Fibroblast of lung (primary cell): ENCODE data around the gene FDX1. TPM values are rescaled to one million over a fixed set of nuclear protein-coding genes. Genes with fewer than 3 reads are reported as not detected.

Source experiments
- DNase-seq, 2 donors: peaks; one replicate each; pipeline versions ENCODE4 v3.0.0 to v3.0.0-alpha.2; 2010; ENCODE audit warnings: low read depth in 2 of 2
- H2AFZ ChIP-seq: 2 replicates; pipeline ENCODE4 v1.5.1; 2012; ENCODE audit warnings: low read length, control low read depth, inconsistent platforms
- H3K27ac ChIP-seq: 2 replicates; pipeline ENCODE4 v1.5.1; 2011; ENCODE audit warnings: low read length, control low read depth; ENCODE audit not compliant: insufficient read depth
- H3K27me3 ChIP-seq: 2 replicates; pipeline ENCODE4 v1.5.1; 2011; ENCODE audit warnings: mild to moderate bottlenecking, low read length; ENCODE audit not compliant: control insufficient read depth, insufficient read depth
- H3K36me3 ChIP-seq: 2 replicates; pipeline ENCODE4 v1.5.1; 2011; ENCODE audit warnings: low read length; ENCODE audit not compliant: control insufficient read depth, insufficient read depth
- H3K4me1 ChIP-seq: 2 replicates; pipeline ENCODE4 v1.5.1; 2011; ENCODE audit warnings: low read length; ENCODE audit not compliant: control insufficient read depth, insufficient read depth; ENCODE audit errors: extremely low read depth
- H3K4me2 ChIP-seq: 2 replicates; pipeline ENCODE4 v1.5.1; 2011; ENCODE audit warnings: low read length, control low read depth; ENCODE audit not compliant: insufficient read depth; ENCODE audit errors: extremely low read depth
- H3K4me3 ChIP-seq, 4 experiments: fragments of 200-600 bp in 1 of 4; sonication (generic) in 1 of 4; replicated peaks in 1 of 4; 2 replicates each; pipeline ENCODE4 v1.5.1; 2011 to 2016; ENCODE audit warnings: low read length in 4 of 4, low read depth in 3 of 4, mild to moderate bottlenecking in 3 of 4, control low read depth in 2 of 4, inconsistent platforms in 1 of 4, mixed read lengths in 1 of 4; ENCODE audit not compliant: insufficient read depth in 1 of 4; ENCODE audit errors: control extremely low read depth in 1 of 4
- H3K79me2 ChIP-seq: 2 replicates; pipeline ENCODE4 v1.5.1; 2012; ENCODE audit warnings: mild to moderate bottlenecking, low read length, inconsistent platforms; ENCODE audit not compliant: control insufficient read depth, insufficient read depth
- H3K9ac ChIP-seq: 2 replicates; pipeline ENCODE4 v1.5.1; 2011; ENCODE audit warnings: mild to moderate bottlenecking, low read length, control low read depth; ENCODE audit not compliant: insufficient read depth
- H3K9me3 ChIP-seq: 2 replicates; pipeline ENCODE4 v1.5.1; 2012; ENCODE audit warnings: low read depth, low read length; ENCODE audit not compliant: control insufficient read depth, insufficient read depth
- H4K20me1 ChIP-seq: 2 replicates; pipeline ENCODE4 v1.5.1; 2011; ENCODE audit warnings: low read length; ENCODE audit not compliant: control insufficient read depth, insufficient read depth; ENCODE audit errors: extremely low read depth
- EZH2 ChIP-seq: IDR thresholded peaks from 2 replicates; pipeline ENCODE4 v1.5.1; 2012; ENCODE audit warnings: low read length, control low read depth, mild to moderate bottlenecking; ENCODE audit errors: missing control alignments
- polyA plus RNA-seq, 2 donors: library from polyadenylated mRNA; depleted of rRNA in 1 of 2; stranded (reverse) in 1 of 2; unstranded in 1 of 2; fragments of >200 nt; gene quantifications; 2 replicates each; pipeline ENCODE4 v1.2.1, GENCODE V29; 2011 to 2012; ENCODE audit warnings: missing spikeins in 1 of 2
- total RNA-seq: library from RNA; depleted of rRNA; stranded (reverse); fragments of >200 nt; gene quantifications from 2 replicates; pipeline ENCODE4 v1.2.1, GENCODE V29; 2014
- TF ChIP-seq, protein P1 (sequence below), 2 donors: IDR thresholded peaks in 1 of 2; conservative IDR thresholded peaks in 1 of 2; 1 replicate in 1 of 2; 2 replicates in 1 of 2; pipeline ENCODE4 v1.5.1; 2011 to 2012; ENCODE audit warnings: low read length in 2 of 2, control low read depth in 1 of 2, inconsistent platforms in 1 of 2, low read depth in 1 of 2, mild to moderate bottlenecking in 1 of 2

Gene FDX1
- total and polyA plus RNA-seq, 2 donors (not counting 1 experiment from before 2014, with no cell fraction given): 8.3 to 11.4 TPM

DNA sequence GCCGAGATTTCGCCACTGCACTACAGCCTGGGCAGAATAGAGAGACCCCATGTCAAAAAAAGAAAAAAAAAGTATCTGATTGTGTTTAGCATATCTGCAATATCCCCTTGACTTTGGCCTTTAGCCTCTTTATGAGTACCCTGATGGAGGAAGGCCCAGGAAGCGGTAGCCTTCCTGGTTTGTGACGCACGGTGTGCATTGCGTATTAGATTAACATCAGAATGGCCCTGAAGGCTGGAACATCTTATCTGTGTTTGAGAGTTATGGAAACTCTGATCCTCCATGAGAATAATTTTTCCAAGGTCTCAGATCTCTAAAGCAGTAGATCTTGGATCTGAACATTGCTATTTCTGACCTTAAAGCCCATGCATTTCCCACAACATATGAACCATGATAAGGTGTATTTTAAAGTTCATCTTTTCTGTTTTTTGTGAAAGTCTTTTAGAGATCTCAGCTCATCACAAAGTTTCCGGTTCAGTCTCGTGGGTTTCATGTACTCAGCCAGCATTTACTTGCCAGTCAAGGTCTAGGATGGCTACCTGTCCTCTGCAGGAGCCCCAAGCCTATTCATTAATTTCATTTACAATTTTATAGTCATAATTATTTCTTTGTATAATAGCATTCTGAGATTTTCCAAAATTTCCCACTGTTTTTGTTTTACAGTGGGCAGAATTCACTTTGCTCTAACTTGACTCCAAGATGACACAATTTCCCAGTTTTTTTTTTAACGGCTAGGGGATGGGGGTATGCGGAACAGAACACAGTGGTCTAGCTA, 605 bp upstream of the FDX1 start:
- H3K9ac ChIP-seq: peak overlapping the region; percentile 86
- H3K36me3 ChIP-seq: no peaks in the 10 kb centered on the region
- H3K79me2 ChIP-seq: peaks cover 27% of the 10 kb centered on the region
- H3K4me3 ChIP-seq: peak overlapping the region; percentile 54 to 99 (median 79)
- H3K27ac ChIP-seq: peak overlapping the region; percentile 90
- TF ChIP-seq EZH2: no peak
- TF ChIP-seq, protein P1, sequence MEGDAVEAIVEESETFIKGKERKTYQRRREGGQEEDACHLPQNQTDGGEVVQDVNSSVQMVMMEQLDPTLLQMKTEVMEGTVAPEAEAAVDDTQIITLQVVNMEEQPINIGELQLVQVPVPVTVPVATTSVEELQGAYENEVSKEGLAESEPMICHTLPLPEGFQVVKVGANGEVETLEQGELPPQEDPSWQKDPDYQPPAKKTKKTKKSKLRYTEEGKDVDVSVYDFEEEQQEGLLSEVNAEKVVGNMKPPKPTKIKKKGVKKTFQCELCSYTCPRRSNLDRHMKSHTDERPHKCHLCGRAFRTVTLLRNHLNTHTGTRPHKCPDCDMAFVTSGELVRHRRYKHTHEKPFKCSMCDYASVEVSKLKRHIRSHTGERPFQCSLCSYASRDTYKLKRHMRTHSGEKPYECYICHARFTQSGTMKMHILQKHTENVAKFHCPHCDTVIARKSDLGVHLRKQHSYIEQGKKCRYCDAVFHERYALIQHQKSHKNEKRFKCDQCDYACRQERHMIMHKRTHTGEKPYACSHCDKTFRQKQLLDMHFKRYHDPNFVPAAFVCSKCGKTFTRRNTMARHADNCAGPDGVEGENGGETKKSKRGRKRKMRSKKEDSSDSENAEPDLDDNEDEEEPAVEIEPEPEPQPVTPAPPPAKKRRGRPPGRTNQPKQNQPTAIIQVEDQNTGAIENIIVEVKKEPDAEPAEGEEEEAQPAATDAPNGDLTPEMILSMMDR (conservative IDR thresholded peaks at IDR 0.05 in 1 of 2, IDR thresholded peaks at IDR 0.05 in 1 of 2; ENCODE audit: low read depth in 1 of 2, low read length in 2 of 2): no peak
- peak overlapping the region; percentile 79 for H2AFZ ChIP-seq
- peaks cover 5% of the 10 kb centered on the region for H3K4me1 ChIP-seq
- H4K20me1 ChIP-seq: no peaks in the 10 kb centered on the region
- peak overlapping the region; percentile 62 for H3K4me2 ChIP-seq
- H3K27me3 ChIP-seq: no peaks in the 10 kb centered on the region
- DNase-seq: no peak
- H3K9me3 ChIP-seq: no peaks in the 10 kb centered on the region

DNA sequence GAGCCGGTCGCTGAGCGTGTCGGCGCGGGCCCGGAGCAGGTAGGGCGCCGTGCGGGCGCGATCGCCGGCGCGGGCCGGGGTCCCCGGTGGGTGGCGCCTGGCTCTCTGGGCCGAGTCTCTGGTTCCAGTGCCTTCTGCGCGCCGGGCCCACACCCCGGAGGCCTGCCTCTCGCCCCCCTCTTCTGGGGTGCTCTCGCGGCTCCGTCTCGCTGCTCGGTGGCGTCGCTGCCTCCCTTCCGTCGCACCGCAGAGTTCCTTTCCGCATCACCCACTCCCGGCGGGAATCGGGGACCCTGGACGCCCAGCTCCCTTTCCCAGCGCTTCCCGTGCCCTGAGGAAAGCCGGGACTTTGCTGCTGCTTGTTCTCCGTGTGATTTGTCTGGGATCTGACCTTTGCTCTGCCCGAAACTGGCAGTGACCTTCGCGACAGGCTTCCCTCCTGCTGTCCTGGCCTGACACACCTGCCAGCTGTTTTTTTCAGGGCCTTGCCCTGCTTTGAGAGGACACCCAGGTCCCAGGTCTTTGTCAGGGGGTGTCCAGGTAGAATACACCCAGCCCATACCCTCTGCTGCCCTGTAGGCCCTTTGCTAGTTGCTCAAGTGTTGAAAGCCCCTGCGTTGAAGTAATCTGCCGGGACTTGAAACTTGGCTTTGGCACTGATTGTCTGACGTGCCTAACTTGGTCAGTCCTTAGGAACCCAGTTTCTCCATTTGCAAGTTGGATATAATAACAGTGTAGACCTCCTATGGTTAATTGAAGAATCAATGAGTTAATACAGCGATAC, 711 bp downstream of the FDX1 start:
- no peaks in the 10 kb centered on the region for H4K20me1 ChIP-seq
- H3K9me3 ChIP-seq: no peaks in the 10 kb centered on the region
- H3K27me3 ChIP-seq: no peaks in the 10 kb centered on the region
- TF ChIP-seq, protein P1 (conservative IDR thresholded peaks at IDR 0.05 in 1 of 2, IDR thresholded peaks at IDR 0.05 in 1 of 2; ENCODE audit: low read depth in 1 of 2, low read length in 2 of 2): no peak
- no peak for TF ChIP-seq EZH2
- H3K79me2 ChIP-seq: peaks cover 38% of the 10 kb centered on the region
- no peaks in the 10 kb centered on the region for H3K36me3 ChIP-seq
- H3K4me2 ChIP-seq: peak overlapping the region; percentile 82
- H2AFZ ChIP-seq: peak overlapping the region; percentile 68
- H3K4me3 ChIP-seq: peak overlapping the region; percentile 56 to 99 (median 92)
- DNase-seq: peak; percentile 36 to 50
- H3K27ac ChIP-seq: peak overlapping the region; percentile 90
- peak overlapping the region; percentile 86 for H3K9ac ChIP-seq
- peaks cover 5% of the 10 kb centered on the region for H3K4me1 ChIP-seq

- DNase-seq: peak; percentile 19 to 39
- H3K79me2 ChIP-seq: peaks cover 38% of the 10 kb centered on the region
- peak overlapping the region; percentile 90 for H3K27ac ChIP-seq
- no peaks in the 10 kb centered on the region for H3K27me3 ChIP-seq
- H3K9ac ChIP-seq: peak overlapping the region; percentile 86
- H3K4me3 ChIP-seq: peak overlapping the region; percentile 56 to 99 (median 92)
- peaks cover 2% of the 10 kb centered on the region for H3K4me1 ChIP-seq
- no peaks in the 10 kb centered on the region for H3K36me3 ChIP-seq
- H2AFZ ChIP-seq: peak overlapping the region; percentile 19
- H3K4me2 ChIP-seq: peak overlapping the region; percentile 82
- H3K9me3 ChIP-seq: no peaks in the 10 kb centered on the region
- TF ChIP-seq, protein P1 (conservative IDR thresholded peaks at IDR 0.05 in 1 of 2, IDR thresholded peaks at IDR 0.05 in 1 of 2; ENCODE audit: low read depth in 1 of 2, low read length in 2 of 2): no peak
- TF ChIP-seq EZH2: no peak
- H4K20me1 ChIP-seq: no peaks in the 10 kb centered on the region
These were observed 1.4 kb downstream of the FDX1 start for GRCh38 chr11:110431051-110431672.
